Stimulated activated CD4-positive, alpha-beta T cell treated with anti-CD3 and anti-CD28 coated beads, Interleukin-4, amount 100 ng/mL, for 24 hours (primary cell): Measurements from ENCODE around the gene NINL.
"Not testable (repeated sequence)": the region's sequence is repeated elsewhere in the genome, so short reads cannot be mapped to it uniquely, and the experiment has no call there.

Experiments used
- DNase-seq: peaks from one replicate; pipeline ENCODE4 v3.0.0-alpha.2; 2020

NINL gene

GRCh38 chr20:25584905-25585704 lies at the start of gene NINL:
Gene NINL, minus strand, starts transcription at chr20:25585531. Its CDS starts 58,944 bp downstream, at chr20:25526587.
- DNase-seq, result peak; percentile 31

- DNase-seq, result no peak
These were observed 47.8 kb upstream of the NINL start for GRCh38 chr20:25632940-25633790.

DNA sequence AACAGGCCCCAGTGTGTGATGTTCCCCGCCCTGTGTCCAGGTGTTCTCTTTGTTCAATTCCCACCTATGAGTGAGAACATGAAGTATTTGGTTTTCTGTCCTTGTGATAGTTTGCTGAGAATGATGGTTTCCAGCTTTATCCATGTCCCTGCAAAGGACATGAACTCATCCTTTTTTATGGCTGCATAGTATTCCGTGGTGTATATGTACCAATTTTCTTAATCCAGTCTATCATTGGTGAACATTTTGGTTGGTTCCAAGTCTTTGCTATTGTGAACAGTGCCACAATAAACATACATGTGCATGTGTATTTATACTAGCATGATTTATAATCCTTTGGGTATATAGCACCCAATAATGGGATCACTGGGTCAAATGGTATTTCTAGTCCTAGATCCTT lies 45.3 kb upstream of the NINL start:
- DNase-seq, result not testable (repeated sequence)

DNA sequence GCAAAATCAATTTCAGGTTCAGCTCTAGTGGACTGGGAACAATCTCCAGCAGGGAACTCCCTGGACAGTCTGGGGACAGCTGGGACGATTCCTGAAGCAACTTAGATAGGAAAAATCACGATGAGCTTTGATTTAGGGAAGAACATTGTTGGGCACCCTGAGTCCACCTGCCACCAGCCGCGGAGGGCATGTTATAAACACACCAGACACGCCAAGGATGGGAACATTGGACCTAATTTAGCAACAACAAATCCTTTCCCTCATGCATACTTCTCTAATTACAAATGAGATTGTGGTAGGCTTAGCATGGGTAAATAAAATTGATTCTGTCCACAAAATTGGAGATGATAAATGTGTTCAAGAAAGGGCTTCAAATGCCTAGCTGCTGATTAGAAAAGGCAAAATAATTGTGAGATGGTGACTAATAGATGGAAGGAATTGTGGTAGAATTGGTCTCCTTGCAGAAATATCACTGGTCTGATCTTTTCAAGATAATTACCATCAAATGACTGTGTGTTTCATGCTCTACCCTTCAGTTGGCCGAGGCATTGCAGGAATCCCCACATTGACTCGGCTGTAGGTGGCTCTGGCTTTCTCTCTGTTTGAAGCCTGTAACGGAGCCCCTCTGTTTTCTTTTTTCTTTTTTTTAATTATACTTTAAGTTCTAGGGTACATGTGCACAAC lies 44.6 kb upstream of the NINL start:
- no peak for DNase-seq

DNA sequence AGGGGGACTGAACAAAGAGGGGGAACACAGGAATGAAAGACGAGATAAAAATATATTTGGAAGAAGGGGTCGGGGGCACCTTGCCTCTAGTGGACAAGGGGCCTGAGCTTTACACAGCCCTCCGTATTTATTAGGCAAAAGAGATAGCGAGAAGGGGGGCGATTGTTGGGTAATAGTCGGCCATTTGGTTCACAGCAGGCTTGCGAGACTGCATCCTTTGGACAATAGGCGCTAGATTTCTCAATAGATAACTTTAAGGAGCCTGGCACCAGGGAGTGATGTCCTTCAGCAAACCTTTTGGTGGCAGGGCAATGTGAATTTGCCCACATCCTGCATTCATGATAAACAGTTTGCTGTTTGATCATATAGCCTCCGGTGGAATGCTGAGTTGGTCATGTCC lies 41.4 kb upstream of the NINL start:
- no peak for DNase-seq

GRCh38 chr20:25624500-25624939 lies 39.2 kb upstream of the NINL start:
- no peak for DNase-seq

GRCh38 chr20:25623736-25624499 lies 38.6 kb upstream of the NINL start, which contains the start of gene NANP:
Gene NANP, minus strand, starts transcription at chr20:25624014. Its CDS starts 66 bp downstream, at chr20:25623948.
- DNase-seq, result peak; percentile 88

GRCh38 chr20:25623225-25623735 lies 37.9 kb upstream of the NINL start:
- peak; percentile 28 for DNase-seq

GRCh38 chr20:25622450-25623224 lies 37.3 kb upstream of the NINL start:
- DNase-seq, result no peak

DNA sequence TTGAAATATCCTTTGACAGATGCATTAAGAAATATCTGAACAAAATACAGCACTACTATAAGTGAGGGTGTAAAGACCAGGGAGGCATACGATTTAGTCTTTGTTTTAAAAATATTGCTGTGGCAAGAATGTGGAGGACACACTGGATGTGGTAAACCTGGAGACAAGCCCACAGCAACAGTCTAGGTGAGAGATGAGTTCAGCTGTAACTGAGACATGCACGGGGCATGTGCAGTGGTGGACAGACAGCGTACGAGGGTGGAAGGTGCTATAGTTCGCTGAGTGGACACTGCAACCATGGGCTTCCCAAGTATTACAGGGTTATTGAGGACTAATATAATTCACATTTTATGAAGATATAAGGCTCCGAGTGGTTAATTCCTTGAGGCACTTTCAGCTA lies 36.7 kb upstream of the NINL start:
- no peak for DNase-seq

GRCh38 chr20:25619514-25619913 lies 34.2 kb upstream of the NINL start:
- DNase-seq, result no peak

DNA sequence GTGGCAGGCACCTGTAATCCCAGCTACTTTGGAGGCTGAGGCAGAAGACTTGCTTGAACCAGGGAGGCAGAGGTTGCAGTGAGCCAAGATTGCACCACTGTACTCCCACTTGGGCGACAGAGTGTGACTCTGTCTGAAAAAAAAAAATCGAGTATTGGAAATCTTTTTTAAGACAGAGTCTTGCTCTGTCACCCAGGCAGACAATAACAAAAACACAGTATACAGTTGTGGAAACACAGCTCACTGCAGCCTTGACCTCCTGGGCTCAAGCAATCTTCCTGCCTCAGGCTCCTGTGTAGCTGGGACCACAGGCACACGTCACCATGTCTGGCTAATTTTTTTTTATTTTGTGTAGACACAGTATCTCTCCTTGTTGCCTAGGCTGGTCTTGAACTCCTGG lies 23.4 kb upstream of the NINL start:
- no peak for DNase-seq

GRCh38 chr20:25606094-25606695 lies 20.9 kb upstream of the NINL start:
- no peak for DNase-seq

DNA sequence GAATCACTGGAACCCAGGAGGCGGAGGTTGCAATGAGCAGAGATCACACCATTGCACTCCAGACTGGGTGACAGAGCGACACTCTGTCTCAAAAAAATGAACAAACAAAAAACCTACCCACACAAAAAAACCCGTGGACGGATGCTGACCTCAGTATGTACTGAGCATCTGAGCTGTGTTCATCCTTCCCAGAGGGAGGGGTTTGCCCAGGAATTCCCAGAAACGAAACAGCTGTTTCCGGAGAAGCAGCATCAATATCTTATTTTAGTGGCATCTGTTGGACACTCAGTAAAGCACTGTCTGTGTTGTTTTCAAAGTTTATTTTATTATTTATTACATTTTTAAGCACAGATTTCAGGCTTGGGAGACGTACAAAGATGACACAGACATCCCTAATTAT lies 19.8 kb upstream of the NINL start:
- DNase-seq, result no peak

GRCh38 chr20:25604611-25605010 lies 19.3 kb upstream of the NINL start:
- DNase-seq, result no peak

- DNase-seq, result not testable (repeated sequence)
These were observed 17.6 kb upstream of the NINL start for GRCh38 chr20:25602914-25603309.

GRCh38 chr20:25602191-25602913 lies 17.0 kb upstream of the NINL start:
- not testable (repeated sequence) for DNase-seq

- DNase-seq, result no peak
These were observed 16.3 kb upstream of the NINL start for GRCh38 chr20:25601659-25602058.

GRCh38 chr20:25600632-25601031 lies 15.3 kb upstream of the NINL start:
- DNase-seq, result no peak
